WTC11 (cell line): ENCODE results near the gene HOXD10. TPM values are rescaled to one million over a fixed set of nuclear protein-coding genes. Genes with fewer than 3 reads are reported as not detected.
A peak's percentile ranks its signal among the peaks of the same experiment; 100 is the strongest.

Source experiments
- ATAC-seq: fragments of 200-7000 bp; cut with Tn5 transposase; 2 replicates; pipeline ENCODE4 v1.10.0; 2021; ENCODE audit warnings: mild to moderate bottlenecking, moderate library complexity
- CTCF ChIA-PET: fragments of 300-600 bp; sonication (Branson Sonifier 250); formaldehyde crosslinking; loops from one replicate; lab custom pipeline; 2021; ENCODE audit warnings: antibody characterized with exemption; lab: Charles Lee
- POLR2A ChIA-PET: fragments of 350-600 bp; sonication (Branson Sonifier 250); formaldehyde crosslinking; loops from one replicate; lab custom pipeline; 2021; ENCODE audit warnings: antibody characterized with exemption; lab: Charles Lee
- DNase-seq: peaks from one replicate; pipeline ENCODE4 v3.0.0; 2021; ENCODE audit warnings: low spot score
- H3K27ac Mint-ChIP-seq: 2 replicates; pipeline ENCODE4 v1.8.0; 2021; ENCODE audit warnings: mixed read lengths
- H3K27me3 Mint-ChIP-seq: 2 replicates; pipeline ENCODE4 v1.8.0; 2021; ENCODE audit warnings: low read depth, mild to moderate bottlenecking, moderate library complexity, mixed read lengths
- H3K36me3 Mint-ChIP-seq: 2 replicates; pipeline ENCODE4 v1.8.0; 2021; ENCODE audit warnings: mixed read lengths
- H3K4me1 Mint-ChIP-seq: 2 replicates; pipeline ENCODE4 v1.8.0; 2022; ENCODE audit warnings: mixed read lengths
- H3K4me3 Mint-ChIP-seq: 2 replicates; pipeline ENCODE4 v1.8.0; 2021; ENCODE audit warnings: mild to moderate bottlenecking, moderate library complexity, mixed read lengths
- H3K9me3 Mint-ChIP-seq: 2 replicates; pipeline ENCODE4 v1.8.0; 2021; ENCODE audit warnings: mixed read lengths
- CBFB ChIP-seq: sonication (generic); formaldehyde crosslinking; IDR thresholded peaks from 2 replicates; pipeline ENCODE4 v1.8.1; 2022; ENCODE audit warnings: mild to moderate bottlenecking, low read depth, missing genetic modification reagents
- GRHL2 ChIP-seq: fragments of 250-450 bp; sonication (Bioruptor Pico); IDR thresholded peaks from 2 replicates; pipeline ENCODE4 v1.8.0; 2022; ENCODE audit warnings: mild to moderate bottlenecking, moderate library complexity; ENCODE audit not compliant: insufficient replicate concordance, severe bottlenecking
- HMGXB4 ChIP-seq: sonication (generic); formaldehyde crosslinking; IDR thresholded peaks from 2 replicates; pipeline ENCODE4 v1.8.1; 2023; ENCODE audit warnings: mild to moderate bottlenecking, moderate library complexity, missing genetic modification reagents
- IRF2 ChIP-seq: sonication (generic); formaldehyde crosslinking; IDR thresholded peaks from 2 replicates; pipeline ENCODE4 v1.8.0; 2022; ENCODE audit warnings: low read depth, missing genetic modification reagents, borderline replicate concordance
- JAZF1 ChIP-seq: fragments of 250-450 bp; sonication (Bioruptor Pico); IDR thresholded peaks from 2 replicates; pipeline ENCODE4 v1.9.0; 2021; ENCODE audit warnings: moderate library complexity, mild to moderate bottlenecking, inconsistent platforms
- MYBL2 ChIP-seq: sonication (generic); formaldehyde crosslinking; IDR thresholded peaks from 2 replicates; pipeline ENCODE4 v1.8.1; 2023; ENCODE audit warnings: mild to moderate bottlenecking, moderate library complexity, missing genetic modification reagents
- NFE2L1 ChIP-seq: sonication (generic); formaldehyde crosslinking; IDR thresholded peaks from 2 replicates; pipeline ENCODE4 v1.8.1; 2023; ENCODE audit warnings: missing genetic modification reagents
- PRDM15 ChIP-seq: sonication (generic); formaldehyde crosslinking; IDR thresholded peaks from 2 replicates; pipeline ENCODE4 v1.8.0; 2022; ENCODE audit warnings: missing genetic modification reagents
- PREB ChIP-seq: sonication (generic); formaldehyde crosslinking; IDR thresholded peaks from 2 replicates; pipeline ENCODE4 v1.8.1; 2022; ENCODE audit warnings: mild to moderate bottlenecking, missing genetic modification reagents, moderate library complexity, borderline replicate concordance
- RORB ChIP-seq: fragments of 250-450 bp; sonication (Bioruptor Pico); IDR thresholded peaks from 2 replicates; pipeline ENCODE4 v1.9.0; 2021; ENCODE audit warnings: mild to moderate bottlenecking
- USF2 ChIP-seq: sonication (generic); formaldehyde crosslinking; IDR thresholded peaks from 2 replicates; pipeline ENCODE4 v1.8.1; 2023; ENCODE audit warnings: mild to moderate bottlenecking, missing genetic modification reagents, moderate library complexity
- ZBTB43 ChIP-seq: sonication (generic); formaldehyde crosslinking; IDR thresholded peaks from 2 replicates; pipeline ENCODE4 v1.8.1; 2023; ENCODE audit warnings: mild to moderate bottlenecking, missing genetic modification reagents
- ZNF121 ChIP-seq: sonication (generic); formaldehyde crosslinking; IDR thresholded peaks from 2 replicates; pipeline ENCODE4 v1.8.0; 2023; ENCODE audit warnings: missing genetic modification reagents
- ZNF423 ChIP-seq: fragments of 250-450 bp; sonication (Bioruptor Pico); IDR thresholded peaks from 2 replicates; pipeline ENCODE4 v2.1.2; 2022; ENCODE audit warnings: mild to moderate bottlenecking, moderate library complexity
- total RNA-seq: library from RNA; stranded (reverse); gene quantifications from 3 replicates; pipeline ENCODE4 v1.2.3, GENCODE V29; 2021
- TF ChIP-seq, protein P1 (sequence below): sonication (generic); formaldehyde crosslinking; IDR thresholded peaks from 2 replicates; pipeline ENCODE4 v1.8.1; 2023; ENCODE audit warnings: mild to moderate bottlenecking, missing genetic modification reagents
- TF ChIP-seq, protein P2 (sequence below): fragments of 250-450 bp; sonication (Bioruptor Pico); IDR thresholded peaks from 2 replicates; pipeline ENCODE4 v1.9.0; 2021; ENCODE audit warnings: moderate library complexity, mild to moderate bottlenecking, inconsistent platforms, borderline replicate concordance
- TF ChIP-seq, protein P3 (sequence below): sonication (generic); formaldehyde crosslinking; IDR thresholded peaks from 2 replicates; pipeline ENCODE4 v1.8.1; 2022; ENCODE audit warnings: low read depth, mild to moderate bottlenecking, moderate library complexity, missing genetic modification reagents, borderline replicate concordance

HOXD10 gene
- total RNA-seq, 1 experiment from 2014 or later = not detected

DNA sequence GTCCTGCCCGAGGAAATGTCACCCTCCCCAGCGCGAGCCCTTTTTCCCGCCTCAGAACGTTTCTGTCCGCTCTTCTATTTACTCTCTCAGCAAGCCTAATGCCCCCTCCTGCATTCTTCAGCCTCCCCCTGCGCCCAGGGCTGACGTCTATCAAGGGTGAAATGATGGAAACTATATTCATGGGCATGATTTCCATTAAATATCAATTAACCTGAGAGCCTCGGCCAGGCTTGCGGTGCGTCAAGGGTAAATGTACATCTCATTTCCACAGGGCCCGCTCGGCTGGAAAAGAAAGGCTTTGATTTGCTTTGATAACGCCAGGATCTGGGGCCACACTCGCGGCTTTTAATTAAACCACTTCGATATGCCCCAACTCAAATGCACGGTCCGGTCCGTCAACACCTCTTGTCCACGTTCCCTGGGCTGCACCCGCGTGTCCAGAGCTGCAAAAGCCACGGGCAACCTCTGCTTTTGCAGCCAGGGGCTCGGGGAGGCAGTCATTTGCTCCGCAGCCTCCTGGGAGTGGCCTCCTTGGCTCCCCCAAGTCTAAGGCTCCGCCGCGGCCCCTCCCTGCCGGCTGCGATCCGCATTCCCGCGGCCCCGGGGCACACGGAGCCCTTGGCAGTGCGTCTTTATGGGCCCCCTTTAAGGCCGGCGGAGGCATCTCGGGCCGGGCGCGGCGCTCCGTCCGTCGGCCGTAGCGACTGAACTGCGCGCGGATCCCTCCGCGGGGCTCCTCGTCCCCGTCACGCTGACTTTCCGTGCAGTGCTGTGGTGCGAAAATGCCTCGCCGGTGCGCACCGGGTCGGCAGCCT, 12.6 kb downstream of the HOXD10 start, which contains the start of gene HOXD8:
Gene HOXD8, plus strand, starts transcription at position 724 of the 815 bp plus-strand sequence. CDS start 662 bp downstream, outside the sequence.
- peak within 1 kb of the TSS; percentile 59 for H3K4me3 Mint-ChIP-seq

GRCh38 chr2:176129813-176130146, 13.2 kb downstream of the HOXD10 start:
- ATAC-seq = no peak
- DNase-seq = no peak
- 0 out of 2 replicates have a peak, but pooled peaks cover 2% of the 10 kb centered on the region for H3K36me3 Mint-ChIP-seq
- H3K9me3 Mint-ChIP-seq = no peaks in the 10 kb centered on the region
- peaks cover 23% of the 10 kb centered on the region for H3K4me1 Mint-ChIP-seq
- H3K27me3 Mint-ChIP-seq = peaks cover 98% of the 10 kb centered on the region
- ChIA-PET CTCF (interaction anchor here (1.2 to 3.1 kb wide), 3 partner anchors 9 to 425 kb away, joined by 3 to 14 read pairs (median 3); no protein-coding TSS in a partner anchor), POLR2A (no interaction called here)
- H3K27ac Mint-ChIP-seq = no peak overlapping the region
- peak overlapping the region; percentile 38; the same call in 1 of the 2 replicates for H3K4me3 Mint-ChIP-seq
- no peak for TF ChIP-seq PRDM15 (CRISPR knock-in tag)
- TF ChIP-seq ZNF121 (CRISPR knock-in tag) = no peak
- TF ChIP-seq, protein P1, sequence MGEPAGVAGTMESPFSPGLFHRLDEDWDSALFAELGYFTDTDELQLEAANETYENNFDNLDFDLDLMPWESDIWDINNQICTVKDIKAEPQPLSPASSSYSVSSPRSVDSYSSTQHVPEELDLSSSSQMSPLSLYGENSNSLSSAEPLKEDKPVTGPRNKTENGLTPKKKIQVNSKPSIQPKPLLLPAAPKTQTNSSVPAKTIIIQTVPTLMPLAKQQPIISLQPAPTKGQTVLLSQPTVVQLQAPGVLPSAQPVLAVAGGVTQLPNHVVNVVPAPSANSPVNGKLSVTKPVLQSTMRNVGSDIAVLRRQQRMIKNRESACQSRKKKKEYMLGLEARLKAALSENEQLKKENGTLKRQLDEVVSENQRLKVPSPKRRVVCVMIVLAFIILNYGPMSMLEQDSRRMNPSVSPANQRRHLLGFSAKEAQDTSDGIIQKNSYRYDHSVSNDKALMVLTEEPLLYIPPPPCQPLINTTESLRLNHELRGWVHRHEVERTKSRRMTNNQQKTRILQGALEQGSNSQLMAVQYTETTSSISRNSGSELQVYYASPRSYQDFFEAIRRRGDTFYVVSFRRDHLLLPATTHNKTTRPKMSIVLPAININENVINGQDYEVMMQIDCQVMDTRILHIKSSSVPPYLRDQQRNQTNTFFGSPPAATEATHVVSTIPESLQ (CRISPR knock-in tag) = no peak
- TF ChIP-seq IRF2 (CRISPR knock-in tag) = no peak
- TF ChIP-seq, protein P2, sequence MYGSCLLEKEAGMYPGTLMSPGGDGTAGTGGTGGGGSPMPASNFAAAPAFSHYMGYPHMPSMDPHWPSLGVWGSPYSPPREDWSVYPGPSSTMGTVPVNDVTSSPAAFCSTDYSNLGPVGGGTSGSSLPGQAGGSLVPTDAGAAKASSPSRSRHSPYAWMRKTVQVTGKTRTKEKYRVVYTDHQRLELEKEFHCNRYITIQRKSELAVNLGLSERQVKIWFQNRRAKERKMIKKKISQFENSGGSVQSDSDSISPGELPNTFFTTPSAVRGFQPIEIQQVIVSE (CRISPR knock-in tag) = no peak
- no peak for TF ChIP-seq ZBTB43 (CRISPR knock-in tag)
- TF ChIP-seq CBFB (CRISPR knock-in tag) = no peak
- TF ChIP-seq RORB (CRISPR knock-in tag) = no peak
- no peak for TF ChIP-seq ZNF423 (CRISPR knock-in tag)
- no peak for TF ChIP-seq GRHL2 (CRISPR knock-in tag)
- TF ChIP-seq PREB = no peak
- no peak for TF ChIP-seq JAZF1 (CRISPR knock-in tag)

More for the DNA sequence above, 12.6 kb downstream of the HOXD10 start, which contains the start of gene HOXD8:
- Mint-ChIP-seq H3K36me3 (peaks cover 4% of the 10 kb centered on the region; the same call in 1 of the 2 replicates), H3K27me3 (peaks cover 98% of the 10 kb centered on the region), H3K4me1 (peaks cover 23% of the 10 kb centered on the region), H3K27ac (no peak within 1 kb of the TSS), H3K9me3 (no peaks in the 10 kb centered on the region)
- ChIA-PET CTCF (interaction anchor here (0.6 to 3.2 kb wide), 11 partner anchors 9 to 1019 kb away, joined by 3 to 21 read pairs (median 4); no protein-coding TSS in a partner anchor), POLR2A (no interaction called here)
- peak; percentile 65 for DNase-seq
- TF ChIP-seq USF2 (CRISPR knock-in tag) = 0 out of 2 replicates have a peak, but pooled peaks have one; percentile 15
- TF ChIP-seq, protein P3, sequence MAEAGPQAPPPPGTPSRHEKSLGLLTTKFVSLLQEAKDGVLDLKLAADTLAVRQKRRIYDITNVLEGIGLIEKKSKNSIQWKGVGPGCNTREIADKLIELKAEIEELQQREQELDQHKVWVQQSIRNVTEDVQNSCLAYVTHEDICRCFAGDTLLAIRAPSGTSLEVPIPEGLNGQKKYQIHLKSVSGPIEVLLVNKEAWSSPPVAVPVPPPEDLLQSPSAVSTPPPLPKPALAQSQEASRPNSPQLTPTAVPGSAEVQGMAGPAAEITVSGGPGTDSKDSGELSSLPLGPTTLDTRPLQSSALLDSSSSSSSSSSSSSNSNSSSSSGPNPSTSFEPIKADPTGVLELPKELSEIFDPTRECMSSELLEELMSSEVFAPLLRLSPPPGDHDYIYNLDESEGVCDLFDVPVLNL = no peak
- TF ChIP-seq NFE2L1 (CRISPR knock-in tag) = no peak
- no peak for TF ChIP-seq MYBL2
- no peak for TF ChIP-seq IRF2 (CRISPR knock-in tag)
- TF ChIP-seq HMGXB4 (CRISPR knock-in tag) = no peak
- ATAC-seq = peak; percentile 33
